GM19035 (cell line): Measurements from ENCODE around the gene CMC4.

Experiments
- ATAC-seq: cut with Tn5 transposase; IDR thresholded peaks from one replicate; pipeline ENCODE4 v1.9.1; 2021; ENCODE audit not compliant: unreplicated experiment

CMC4 gene

DNA sequence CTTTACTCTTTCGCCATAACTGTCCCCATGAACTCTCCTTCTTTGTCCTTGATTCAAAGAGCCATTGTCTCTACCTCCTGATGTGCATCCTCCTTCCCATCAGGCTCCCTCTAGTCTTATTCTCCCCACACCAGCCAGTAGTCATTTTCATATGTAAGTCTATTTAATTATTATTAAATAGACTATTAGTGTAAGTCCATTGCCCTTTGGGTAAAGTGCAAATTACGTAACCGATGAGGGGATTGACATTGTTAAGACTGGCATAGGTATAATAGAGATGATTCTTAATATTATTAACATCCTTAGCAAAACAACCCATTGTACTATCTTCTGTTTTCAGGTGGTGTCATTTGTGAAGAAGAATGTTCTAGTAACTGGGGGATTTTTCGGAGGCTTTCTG, 16.7 kb downstream of the CMC4 start:
- no peak for ATAC-seq

DNA sequence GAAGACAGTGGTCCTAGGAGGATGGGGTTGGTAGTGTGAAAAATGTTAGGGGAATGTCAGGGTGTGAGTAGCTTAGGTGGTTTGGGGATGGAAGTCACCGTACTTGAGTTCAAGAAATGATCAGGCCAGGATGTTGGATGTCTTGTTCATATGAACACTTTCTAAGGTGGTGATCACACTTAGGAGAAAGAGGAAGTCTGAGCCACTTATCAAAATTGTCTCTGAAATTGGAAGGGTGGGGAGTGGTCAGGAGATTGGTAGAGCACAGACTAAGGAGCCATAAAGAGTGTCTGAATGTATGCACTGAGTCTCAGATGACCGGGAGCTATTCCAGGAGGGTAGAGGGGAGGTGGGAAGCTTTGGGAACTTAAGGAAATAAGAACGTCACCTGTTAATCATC, 17.3 kb downstream of the CMC4 start:
- no peak for ATAC-seq

DNA sequence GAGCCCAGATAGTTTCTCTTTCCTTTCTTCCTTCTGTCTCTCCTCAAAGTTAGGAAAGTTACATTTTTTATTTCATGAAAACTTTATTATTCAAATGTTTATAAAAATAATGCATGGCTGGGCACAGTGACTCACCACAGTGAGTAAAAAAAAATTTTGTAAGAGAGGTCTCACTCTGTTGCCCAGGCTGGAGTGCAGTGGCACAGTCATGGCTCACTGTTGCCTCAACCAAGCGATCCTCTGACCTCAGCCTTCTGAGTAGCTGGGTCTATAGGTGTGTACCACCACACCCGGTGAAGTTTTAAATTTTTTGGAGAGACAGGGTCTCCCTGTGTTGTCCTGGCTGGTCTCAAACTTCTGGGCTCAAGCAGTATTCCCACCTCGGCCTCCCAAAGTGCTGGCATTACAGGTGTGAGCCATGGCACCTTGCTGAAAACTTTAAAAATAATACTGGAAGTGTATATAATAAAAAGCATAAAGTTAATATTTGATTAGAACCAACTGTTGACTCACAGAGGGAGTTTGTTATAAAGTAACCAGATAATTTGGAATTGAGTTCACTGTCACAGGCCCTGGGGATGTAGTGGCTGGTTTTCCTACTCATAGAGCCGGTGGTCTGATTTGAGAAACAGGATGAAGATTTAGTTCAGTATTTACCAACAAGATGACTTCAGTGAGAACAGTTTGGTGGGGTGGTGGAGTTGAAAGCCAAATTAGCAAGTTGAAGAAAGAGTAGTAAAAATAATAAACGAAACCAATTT, 18.0 kb downstream of the CMC4 start:
- no peak for ATAC-seq

DNA sequence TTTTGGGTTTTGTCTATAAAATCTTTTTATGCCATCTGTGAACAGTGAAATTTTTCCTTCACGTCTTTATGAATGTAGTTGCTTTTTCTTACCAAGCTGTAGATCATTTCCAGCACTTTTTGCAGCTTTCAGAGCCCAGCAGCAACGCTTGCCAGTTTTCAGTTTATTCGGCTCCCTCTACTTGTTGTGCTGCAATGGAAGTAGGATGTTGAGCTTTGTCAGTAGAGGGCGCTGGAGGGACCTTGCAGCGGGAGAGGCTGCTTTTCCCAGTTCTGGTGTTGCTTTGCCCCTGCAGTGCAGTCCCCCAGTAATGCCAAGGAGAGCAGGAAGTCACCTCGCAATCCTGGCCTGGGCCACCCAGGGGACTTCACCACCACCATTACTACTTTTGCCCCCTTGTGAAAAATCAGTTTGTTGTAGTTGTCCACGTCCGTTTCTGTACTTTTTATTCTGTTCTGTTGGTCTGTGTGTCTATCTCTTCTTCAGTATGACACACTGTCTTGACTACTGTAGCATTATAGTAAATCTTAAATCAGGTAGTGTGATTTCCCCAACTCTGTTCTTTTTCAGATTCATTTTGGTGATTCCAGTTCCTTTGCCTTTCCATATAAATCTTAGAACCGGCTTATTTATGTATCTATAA, 21.8 kb downstream of the CMC4 start:
- ATAC-seq: no peak

DNA sequence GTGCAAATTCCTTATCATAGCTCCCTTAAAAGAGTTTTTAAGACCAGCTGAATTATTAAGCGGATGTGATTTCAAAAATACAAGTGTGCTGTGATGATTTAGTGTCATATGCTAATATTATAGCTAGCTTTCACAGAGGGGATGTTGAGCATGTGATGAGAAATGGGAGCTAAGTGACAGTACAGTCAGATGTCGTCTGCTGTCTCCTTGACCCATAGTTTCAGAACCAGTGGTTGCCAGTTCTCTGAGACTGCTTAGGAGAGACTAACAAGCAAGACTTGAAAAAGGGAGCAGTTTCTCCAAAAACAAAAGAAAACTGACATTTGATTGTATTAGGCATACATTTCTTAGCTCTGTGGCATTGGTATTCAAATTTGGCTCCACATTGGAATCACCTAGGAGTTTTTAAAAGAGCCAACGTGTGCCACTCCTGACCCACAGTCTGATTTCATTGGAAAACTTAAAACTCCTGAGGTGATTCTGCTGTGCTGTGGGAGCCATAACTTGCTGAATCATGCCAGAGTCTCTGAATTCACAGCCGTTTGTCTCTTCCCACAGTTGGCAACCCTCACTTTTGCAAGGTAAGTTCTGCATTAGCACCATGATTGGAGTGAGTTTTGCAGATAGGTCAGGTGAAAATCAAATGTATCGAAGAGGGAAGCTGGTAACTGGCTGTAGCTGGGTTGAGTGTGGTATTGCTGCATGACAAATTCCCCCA, 24.0 kb downstream of the CMC4 start:
- ATAC-seq: no peak

DNA sequence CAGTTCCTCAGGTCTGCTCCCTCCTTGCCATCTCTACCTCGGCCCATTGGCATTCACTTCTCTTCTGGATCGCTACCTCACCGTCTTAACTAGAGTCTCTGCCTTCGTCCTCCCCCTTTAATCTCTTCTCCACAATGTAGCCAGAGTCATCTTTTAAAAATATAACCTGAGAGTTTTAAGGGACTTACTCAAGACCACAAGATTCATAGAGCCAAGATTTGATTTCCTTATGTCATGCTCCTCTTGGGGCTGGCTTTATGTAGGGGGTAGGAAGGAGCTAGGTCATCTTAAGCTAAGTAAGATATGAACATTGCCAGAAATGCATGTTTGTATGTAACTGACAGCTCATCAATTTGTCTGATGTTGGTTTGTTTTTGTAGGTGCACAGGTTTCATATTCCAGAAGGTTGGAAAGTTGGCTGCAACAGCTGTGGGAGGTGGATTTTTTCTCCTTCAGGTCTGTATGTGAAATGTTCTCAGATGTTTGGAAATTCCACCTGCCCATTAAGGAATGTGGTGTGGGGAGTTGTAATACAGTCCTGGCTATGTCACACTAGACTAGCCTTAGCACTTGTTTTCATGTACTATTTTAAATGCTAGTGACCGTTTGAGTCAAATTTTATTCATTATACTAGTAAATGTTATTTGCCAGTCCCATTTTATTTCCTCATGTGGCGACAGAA, 24.7 kb downstream of the CMC4 start:
- no peak for ATAC-seq

DNA sequence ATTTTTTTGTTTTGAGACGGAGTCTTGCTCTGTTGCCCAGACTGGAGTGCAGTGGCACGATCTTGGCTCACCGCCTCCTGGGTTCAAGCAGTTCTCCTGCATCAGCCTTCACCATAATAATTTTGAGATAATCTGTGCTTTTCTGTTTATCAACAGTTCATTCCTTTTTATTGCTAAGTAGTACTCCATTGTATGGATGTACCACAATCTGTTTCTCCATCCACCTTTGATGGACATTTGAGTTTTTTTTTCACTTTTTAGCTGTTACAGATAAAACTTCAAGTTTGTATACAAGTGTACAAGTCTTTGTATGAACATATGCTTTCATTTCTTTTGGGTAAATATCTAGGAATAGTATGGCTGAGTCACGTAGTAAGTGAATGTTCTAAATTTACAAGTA, 35.2 kb downstream of the CMC4 start:
- ATAC-seq: no peak

DNA sequence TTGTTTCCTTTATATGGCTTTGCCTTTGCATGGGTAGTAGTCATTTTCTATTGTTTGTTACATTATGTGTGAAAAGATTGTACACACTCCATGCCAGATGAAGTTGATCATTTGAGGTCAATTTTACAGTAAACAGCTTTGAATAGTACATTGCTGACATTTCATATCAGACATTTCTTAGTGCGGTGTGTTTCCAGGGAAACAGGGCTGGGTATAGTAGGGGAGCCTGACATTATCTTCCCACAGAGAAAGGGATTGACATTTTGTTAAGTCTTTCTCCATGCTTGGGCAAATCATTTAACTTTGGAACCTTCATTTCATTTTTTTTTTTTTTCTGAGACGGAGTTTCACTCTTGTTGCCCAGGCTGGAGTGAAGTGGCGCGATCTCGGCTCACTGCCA, 39.3 kb downstream of the CMC4 start:
- no peak for ATAC-seq

DNA sequence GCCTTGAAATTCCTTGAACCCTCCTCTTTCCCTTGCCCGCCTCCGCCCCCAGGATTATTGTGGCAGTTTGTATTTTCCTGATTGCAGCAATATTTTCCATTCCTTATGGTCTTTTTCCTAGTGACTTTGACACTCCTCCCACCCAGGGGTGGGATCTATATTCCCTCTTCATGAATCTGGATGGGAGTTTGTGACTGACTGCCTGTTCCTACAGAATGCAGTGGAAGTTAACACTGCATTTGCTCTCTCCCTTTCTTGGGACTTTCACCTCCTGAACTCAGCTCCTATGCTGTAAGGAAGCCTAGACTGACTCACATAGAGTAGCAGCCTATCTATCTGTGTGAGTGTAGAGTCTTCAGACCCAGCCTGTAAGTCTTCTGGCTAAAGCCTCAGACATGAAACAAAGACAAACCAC, 42.1 kb downstream of the CMC4 start:
- ATAC-seq: no peak

DNA sequence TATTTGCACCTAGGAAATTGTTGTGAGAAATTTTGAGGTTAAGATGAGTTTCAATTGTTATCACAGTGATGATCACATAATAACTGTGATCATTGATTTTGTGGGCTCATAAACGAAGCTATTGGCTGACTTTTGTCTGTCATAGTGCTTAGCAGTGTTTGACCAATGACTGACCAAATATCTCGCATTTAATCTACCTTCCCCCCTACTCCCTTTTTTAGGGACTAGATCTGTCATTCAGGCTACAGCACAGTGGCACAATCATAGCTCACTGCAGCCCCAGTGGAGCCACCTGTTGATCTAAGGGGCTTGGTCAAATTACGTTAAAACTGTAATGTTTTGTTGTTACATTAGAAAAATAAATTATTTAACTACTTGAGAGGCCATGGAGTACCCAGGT, 42.8 kb downstream of the CMC4 start:
- ATAC-seq: no peak

DNA sequence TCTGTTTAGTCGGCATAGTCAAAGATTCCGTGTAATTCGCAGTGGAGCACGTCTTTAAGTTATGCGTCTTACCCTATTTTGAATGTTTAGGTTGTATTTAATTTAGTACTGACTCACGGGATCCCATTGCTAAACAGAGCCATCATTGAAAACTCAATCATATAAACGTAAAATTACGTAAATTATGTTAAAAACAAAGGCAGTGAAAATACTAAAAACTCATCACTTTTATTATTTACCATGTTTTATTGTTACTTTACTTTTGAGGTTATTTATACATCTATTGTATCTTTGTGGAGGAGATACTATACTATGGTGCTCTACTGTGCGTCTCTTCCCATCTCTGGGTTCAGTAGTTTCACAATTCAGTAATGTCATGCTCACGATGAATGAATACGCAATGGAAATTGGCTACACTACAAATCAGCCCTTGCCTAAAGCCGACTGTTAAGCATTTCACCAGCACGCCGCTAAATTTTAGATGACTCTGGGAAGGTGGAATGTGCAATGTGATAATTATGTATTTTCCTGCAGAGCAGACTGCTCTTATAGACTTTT, 43.3 kb downstream of the CMC4 start:
- no peak for ATAC-seq

DNA sequence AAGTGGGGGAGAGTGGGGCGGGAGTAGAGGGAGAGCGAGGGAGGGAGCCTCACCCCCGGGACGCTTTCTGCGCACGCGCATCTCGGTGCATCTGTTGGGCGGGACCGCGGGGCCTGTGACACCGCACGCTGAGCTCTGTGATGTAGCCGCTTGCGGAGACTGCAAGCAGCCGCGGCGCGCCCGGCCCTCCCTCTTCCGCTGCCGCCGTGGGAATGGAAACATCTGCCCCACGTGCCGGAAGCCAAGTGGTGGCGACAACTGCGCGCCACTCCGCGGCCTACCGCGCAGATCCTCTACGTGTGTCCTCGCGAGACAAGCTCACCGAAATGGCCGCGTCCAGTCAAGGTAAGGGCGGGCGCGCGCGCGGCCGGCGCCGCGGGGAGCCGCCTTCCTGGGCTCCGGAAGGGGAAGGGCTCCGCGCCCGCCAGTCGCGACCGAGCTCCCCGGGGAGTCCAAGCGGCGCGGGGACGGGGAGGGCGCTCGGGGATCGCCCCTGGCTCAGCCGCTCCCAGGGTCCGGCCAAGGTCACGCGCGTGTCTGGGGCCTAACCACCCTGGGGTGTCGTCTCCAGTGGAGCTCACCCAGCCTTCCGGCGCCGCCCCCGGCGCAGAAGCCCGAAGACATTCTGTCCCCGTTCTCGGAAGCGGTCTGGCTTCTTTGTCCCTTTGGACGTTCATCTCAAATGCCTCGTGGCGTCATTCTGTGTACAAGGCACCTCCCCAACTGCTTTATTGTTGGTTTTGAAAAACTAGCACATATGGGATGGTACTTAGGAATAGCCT, 44.0 kb downstream of the CMC4 start, which contains the start of gene FUNDC2:
TSS of gene FUNDC2 (plus strand) at position 118 of the 782 bp plus-strand sequence. CDS start at position 213, 95 bp downstream.
- ATAC-seq: peak; percentile 89

DNA sequence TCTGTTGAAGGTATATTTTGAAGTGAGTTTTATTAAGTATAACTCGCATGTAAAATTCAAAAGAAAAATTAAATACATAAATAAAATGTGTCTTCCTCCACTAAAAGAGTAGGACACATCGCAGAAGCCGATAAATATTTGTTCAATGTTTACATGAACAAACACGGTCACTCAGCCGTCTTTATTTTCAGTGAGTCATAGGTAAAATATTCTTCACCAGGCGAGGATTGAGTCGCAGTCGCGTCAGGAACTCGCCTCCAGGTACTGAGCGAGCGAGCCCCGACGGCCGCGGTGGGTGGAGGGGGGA, 44.6 kb downstream of the CMC4 start:
- ATAC-seq: no peak

DNA sequence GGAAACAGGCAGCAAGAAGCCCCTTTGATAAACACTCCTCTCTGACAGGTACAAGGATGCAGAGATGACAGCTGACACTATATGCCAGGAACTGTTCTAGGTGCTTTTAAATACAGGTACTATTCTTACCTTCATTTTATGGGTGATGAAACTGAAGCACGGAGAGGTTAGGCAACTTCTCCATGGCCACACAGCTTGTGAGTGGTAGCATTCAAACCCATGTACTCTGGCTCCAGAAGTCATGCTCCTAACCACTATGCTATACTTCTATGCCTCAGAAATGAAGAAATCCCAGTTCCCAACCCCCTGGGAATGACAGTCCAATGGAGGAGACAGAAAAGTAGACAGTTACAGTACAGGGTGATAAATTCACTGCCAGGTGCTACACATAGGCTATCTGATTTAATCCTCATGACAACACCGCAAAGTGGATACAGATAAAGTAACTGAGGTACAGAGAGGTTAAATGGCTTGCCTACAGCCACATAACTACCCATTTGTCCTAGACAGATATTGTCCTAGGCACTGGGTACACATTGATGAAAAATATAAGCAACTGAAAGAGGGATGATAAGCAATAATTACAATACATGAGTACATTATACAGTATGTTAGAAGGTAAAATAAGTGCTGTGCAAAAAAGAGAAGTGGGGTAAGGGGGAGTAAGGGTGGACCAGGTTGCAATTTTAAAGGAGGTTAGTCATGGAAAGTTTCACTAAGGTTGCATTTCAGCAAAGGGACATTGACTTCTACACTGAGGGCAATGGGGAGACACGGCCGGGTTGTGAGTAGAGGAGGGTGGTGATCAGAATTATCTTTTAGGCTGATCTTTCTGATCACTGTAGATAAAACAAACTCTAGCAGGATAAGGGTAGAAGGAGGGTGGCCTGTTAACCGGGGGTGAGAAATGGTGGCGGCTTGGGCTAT, 46.8 kb downstream of the CMC4 start:
- ATAC-seq: no peak

DNA sequence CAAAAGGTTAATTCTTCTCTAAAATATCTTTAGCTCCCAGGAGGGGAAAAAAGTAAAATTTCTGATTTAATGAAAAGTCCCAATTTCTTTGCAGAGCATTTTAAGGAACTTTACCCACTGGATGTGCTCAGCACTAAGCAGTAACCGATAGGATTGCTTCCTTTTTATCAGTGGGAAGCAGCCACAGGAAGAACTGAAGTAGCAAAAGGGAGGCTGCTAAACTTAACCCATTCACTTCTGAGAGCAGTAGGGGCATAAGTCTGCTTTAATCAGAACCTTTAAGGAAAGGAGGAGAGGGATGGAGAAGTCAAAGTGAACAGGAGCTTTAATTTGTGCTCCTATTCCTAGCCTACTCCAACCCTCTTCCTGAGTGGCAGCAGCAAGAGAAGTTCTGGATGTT, 48.4 kb downstream of the CMC4 start, which contains the start of gene F8:
TSS of gene F8 (minus strand) at position 139 of the 400 bp plus-strand sequence. CDS start 171 bp downstream, outside the sequence.
- ATAC-seq: no peak

DNA sequence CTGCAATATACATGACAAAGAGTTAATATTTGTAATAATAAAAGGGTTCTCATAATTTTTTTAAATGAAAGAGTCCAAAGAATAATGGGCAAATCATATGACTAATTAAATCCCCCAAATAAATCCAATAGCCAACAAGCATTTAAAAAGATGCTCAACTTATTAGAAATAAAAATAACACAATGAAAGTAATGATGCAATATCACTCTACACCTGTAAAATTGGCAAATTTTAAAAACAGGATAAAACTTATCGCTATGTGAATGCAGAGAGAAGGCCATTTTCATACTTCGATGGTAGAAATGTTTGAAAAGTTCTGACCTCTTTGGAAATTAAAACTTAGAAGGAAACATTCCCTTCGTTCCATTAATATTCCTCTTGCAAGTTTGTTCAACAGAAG, 50.3 kb downstream of the CMC4 start:
- ATAC-seq: no peak
